Measurements from ENCODE around the gene NMNAT2.

GRCh38 chr1:183300828-183301227 is 117.4 kb downstream of the NMNAT2 start:
- TF ChIP-seq POLR2AphosphoS5 (IDR thresholded peaks at IDR 0.05; ENCODE audit: insufficient read depth, low read depth, low read length) (no peak), EZH2 (IDR thresholded peaks at IDR 0.05; ENCODE audit: borderline replicate concordance, low read depth, low read length, severe bottlenecking) (no peak), POLR2A (IDR thresholded peaks at IDR 0.05; ENCODE audit: low read depth, low read length) (no peak), FOS (IDR thresholded peaks at IDR 0.05; ENCODE audit: borderline replicate concordance, insufficient read depth, low read length) (no peak), JUN (IDR thresholded peaks at IDR 0.05; ENCODE audit: borderline replicate concordance, insufficient read depth, insufficient read length, low read depth) (no peak)
- TF ChIP-seq, protein P1, sequence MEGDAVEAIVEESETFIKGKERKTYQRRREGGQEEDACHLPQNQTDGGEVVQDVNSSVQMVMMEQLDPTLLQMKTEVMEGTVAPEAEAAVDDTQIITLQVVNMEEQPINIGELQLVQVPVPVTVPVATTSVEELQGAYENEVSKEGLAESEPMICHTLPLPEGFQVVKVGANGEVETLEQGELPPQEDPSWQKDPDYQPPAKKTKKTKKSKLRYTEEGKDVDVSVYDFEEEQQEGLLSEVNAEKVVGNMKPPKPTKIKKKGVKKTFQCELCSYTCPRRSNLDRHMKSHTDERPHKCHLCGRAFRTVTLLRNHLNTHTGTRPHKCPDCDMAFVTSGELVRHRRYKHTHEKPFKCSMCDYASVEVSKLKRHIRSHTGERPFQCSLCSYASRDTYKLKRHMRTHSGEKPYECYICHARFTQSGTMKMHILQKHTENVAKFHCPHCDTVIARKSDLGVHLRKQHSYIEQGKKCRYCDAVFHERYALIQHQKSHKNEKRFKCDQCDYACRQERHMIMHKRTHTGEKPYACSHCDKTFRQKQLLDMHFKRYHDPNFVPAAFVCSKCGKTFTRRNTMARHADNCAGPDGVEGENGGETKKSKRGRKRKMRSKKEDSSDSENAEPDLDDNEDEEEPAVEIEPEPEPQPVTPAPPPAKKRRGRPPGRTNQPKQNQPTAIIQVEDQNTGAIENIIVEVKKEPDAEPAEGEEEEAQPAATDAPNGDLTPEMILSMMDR (IDR thresholded peaks at IDR 0.05; ENCODE audit: extremely low read depth in 1 of 2, insufficient read depth in 1 of 2, low read depth in 1 of 2, low read length in 2 of 2), result no peak
- TF ChIP-seq, protein P2, sequence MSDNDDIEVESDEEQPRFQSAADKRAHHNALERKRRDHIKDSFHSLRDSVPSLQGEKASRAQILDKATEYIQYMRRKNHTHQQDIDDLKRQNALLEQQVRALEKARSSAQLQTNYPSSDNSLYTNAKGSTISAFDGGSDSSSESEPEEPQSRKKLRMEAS (IDR thresholded peaks at IDR 0.05; ENCODE audit: insufficient read depth, insufficient read length), result no peak
